Measurements from ENCODE around the gene UGT1A7. TPM values are rescaled to one million over a fixed set of nuclear protein-coding genes. Genes with fewer than 3 reads are reported as not detected.

Gene UGT1A7
- total RNA-seq, 1 donor from 2014 or later = not detected

GRCh38 chr2:233673896-233674295 lies 7.8 kb upstream of the UGT1A7 start:
- H3K27me3 Mint-ChIP-seq = peaks cover 19% of the 10 kb centered on the region
- H3K4me1 Mint-ChIP-seq (ENCODE audit: low read depth) = no peaks in the 10 kb centered on the region
- no peak for DNase-seq (ENCODE audit: low spot score, unreplicated experiment)
- TF ChIP-seq CTCF (IDR thresholded peaks at IDR 0.05; ENCODE audit: unreplicated experiment) = no peak
- H3K27ac Mint-ChIP-seq = no peak overlapping the region
- no peaks in the 10 kb centered on the region for H3K36me3 Mint-ChIP-seq (ENCODE audit: insufficient read depth)
- H3K4me3 Mint-ChIP-seq (ENCODE audit: low read depth) = no peak overlapping the region
- no peaks in the 10 kb centered on the region for H3K9me3 Mint-ChIP-seq (ENCODE audit: low read depth)

GRCh38 chr2:233674314-233674713 lies 7.4 kb upstream of the UGT1A7 start:
- peaks cover 20% of the 10 kb centered on the region for H3K27me3 Mint-ChIP-seq
- no peak for TF ChIP-seq CTCF (IDR thresholded peaks at IDR 0.05; ENCODE audit: unreplicated experiment)
- H3K27ac Mint-ChIP-seq = no peak overlapping the region

GRCh38 chr2:233674995-233675394 lies 6.7 kb upstream of the UGT1A7 start:
- DNase-seq (ENCODE audit: low spot score, unreplicated experiment) = no peak
- Mint-ChIP-seq H3K9me3 (ENCODE audit: low read depth) (no peaks in the 10 kb centered on the region), H3K4me3 (ENCODE audit: low read depth) (no peak overlapping the region), H3K4me1 (ENCODE audit: low read depth) (no peaks in the 10 kb centered on the region), H3K36me3 (ENCODE audit: insufficient read depth) (no peaks in the 10 kb centered on the region), H3K27ac (no peak overlapping the region), H3K27me3 (peaks cover 26% of the 10 kb centered on the region)
- no peak for TF ChIP-seq CTCF (IDR thresholded peaks at IDR 0.05; ENCODE audit: unreplicated experiment)

More at GRCh38 chr2:233674314-233674713, 7.4 kb upstream of the UGT1A7 start:
- Mint-ChIP-seq H3K36me3 (ENCODE audit: insufficient read depth) (no peaks in the 10 kb centered on the region), H3K4me1 (ENCODE audit: low read depth) (no peaks in the 10 kb centered on the region), H3K9me3 (ENCODE audit: low read depth) (no peaks in the 10 kb centered on the region), H3K4me3 (ENCODE audit: low read depth) (no peak overlapping the region)
- DNase-seq (ENCODE audit: low spot score, unreplicated experiment) = no peak

GRCh38 chr2:233676046-233676445 lies 5.7 kb upstream of the UGT1A7 start:
- Mint-ChIP-seq H3K9me3 (ENCODE audit: low read depth) (no peaks in the 10 kb centered on the region), H3K4me1 (ENCODE audit: low read depth) (no peaks in the 10 kb centered on the region), H3K4me3 (ENCODE audit: low read depth) (no peak overlapping the region), H3K27ac (no peak overlapping the region), H3K27me3 (peaks cover 26% of the 10 kb centered on the region), H3K36me3 (ENCODE audit: insufficient read depth) (no peaks in the 10 kb centered on the region)
- no peak for DNase-seq (ENCODE audit: low spot score, unreplicated experiment)
- no peak for TF ChIP-seq CTCF (IDR thresholded peaks at IDR 0.05; ENCODE audit: unreplicated experiment)

GRCh38 chr2:233679196-233679595 lies 2.5 kb upstream of the UGT1A7 start:
- no peaks in the 10 kb centered on the region for H3K9me3 Mint-ChIP-seq (ENCODE audit: low read depth)
- no peak overlapping the region for H3K27ac Mint-ChIP-seq
- H3K4me3 Mint-ChIP-seq (ENCODE audit: low read depth) = no peak overlapping the region
- no peak for TF ChIP-seq CTCF (IDR thresholded peaks at IDR 0.05; ENCODE audit: unreplicated experiment)
- no peaks in the 10 kb centered on the region for H3K36me3 Mint-ChIP-seq (ENCODE audit: insufficient read depth)
- H3K4me1 Mint-ChIP-seq (ENCODE audit: low read depth) = no peaks in the 10 kb centered on the region
- peaks cover 24% of the 10 kb centered on the region for H3K27me3 Mint-ChIP-seq
- no peak for DNase-seq (ENCODE audit: low spot score, unreplicated experiment)

Measured in progenitor cell of endocrine pancreas (in vitro differentiated cells).